Hepatic stellate cell (primary cell): ENCODE data around the gene HOXC5.
"Not testable (repeated sequence)": the region's sequence is repeated elsewhere in the genome, so short reads cannot be mapped to it uniquely, and the experiment has no call there.

ENCODE experiments used
- DNase-seq: peaks from one replicate; pipeline ENCODE4 v3.0.0; 2011; ENCODE audit warnings: low spot score

Gene HOXC5

DNA sequence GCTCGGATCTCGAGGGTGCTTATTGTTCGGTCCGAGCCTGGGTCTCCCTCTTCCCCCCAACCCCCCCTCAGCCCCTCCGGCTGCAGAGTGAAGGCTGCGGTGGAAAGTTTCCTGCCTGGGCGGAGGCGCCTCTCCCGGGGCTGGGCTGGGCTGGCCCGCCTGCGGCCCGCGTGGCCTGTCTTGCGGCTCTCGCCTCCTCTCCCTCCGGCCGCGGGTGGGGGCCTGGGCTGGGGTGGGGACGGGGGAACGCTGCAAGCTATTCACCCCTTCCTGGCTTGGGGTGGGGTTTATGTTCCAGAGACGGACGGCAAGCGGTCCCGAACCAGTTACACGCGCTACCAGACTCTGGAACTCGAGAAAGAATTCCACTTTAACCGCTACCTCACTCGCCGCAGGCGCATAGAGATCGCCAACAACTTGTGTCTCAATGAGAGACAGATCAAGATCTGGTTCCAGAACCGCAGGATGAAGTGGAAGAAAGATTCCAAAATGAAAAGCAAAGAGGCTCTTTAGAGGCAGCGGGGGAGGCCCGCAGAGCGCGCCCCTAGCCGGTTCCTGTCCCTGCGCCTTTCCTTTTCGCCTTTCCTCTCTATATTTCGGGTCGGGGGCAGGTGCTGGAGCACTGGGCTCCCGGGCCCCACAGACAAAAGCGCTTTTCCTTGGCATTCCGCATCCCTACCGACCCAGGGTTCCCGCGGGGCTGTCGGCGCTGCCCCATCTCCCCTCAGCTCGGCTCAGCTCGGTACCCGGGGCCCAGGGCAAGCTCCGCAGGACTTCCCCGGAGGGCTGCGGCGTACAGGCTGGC lies 1.3 kb downstream of the HOXC5 start:
- DNase-seq, result no peak

DNA sequence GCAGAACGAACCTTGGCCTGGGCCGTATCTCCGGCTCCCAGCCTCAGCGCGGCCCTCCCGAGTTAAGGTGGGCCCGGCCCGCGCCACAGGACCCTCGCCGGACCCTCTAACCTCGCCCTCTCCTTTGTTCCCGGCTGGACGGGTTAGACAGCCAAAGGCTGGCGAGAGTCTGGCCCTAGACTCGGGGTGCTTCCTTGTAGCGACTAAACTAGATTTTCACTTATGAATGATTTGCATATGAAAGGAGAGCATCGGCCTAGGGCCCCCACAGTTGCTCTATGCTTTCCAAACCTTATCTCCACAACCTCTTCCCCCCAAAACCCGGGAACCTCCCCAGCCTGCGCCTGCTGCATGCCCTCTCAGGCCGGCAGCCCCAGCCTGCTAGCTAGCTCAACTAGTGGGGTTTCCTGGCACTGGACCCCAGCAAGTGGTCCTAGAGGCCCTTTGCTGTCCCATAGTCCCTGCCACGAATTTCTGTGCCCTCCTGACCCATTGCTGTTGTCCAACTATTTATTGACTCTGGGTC lies 2.0 kb downstream of the HOXC5 start:
- DNase-seq, result no peak

DNA sequence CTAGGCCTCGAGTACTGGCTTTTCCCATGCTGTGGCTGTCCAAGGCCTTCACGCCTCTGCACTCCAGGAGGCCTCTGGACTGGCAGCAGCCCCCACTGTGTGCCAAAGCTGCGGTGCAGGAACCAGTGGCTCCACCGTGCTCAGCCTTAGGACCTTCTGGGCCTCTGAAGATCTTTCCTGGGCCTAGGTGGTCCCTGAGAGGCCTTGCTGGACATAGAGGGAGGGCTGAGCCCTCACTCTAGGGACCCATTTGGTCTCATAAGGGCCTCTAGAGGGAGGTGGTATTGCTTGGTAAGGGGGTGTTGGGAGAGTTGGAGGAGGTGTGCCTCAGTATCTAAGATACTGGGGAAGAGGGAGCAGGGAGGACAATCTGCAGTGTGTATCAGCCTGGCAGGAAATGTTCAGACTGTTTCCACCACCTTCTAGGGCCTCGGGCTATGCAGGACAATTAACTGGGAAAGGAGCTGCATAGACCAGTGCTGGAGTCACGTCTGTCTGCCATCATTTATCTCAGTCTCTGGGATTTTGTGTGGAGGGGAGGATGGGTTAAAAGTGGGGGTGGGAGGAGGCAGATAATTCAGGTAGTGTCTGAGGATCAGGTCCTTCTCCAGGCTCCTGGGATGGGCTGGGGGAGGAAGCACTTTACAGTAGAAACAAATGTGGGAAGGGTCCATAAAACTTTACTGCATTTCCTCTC lies 2.9 kb downstream of the HOXC5 start:
- DNase-seq, result no peak

DNA sequence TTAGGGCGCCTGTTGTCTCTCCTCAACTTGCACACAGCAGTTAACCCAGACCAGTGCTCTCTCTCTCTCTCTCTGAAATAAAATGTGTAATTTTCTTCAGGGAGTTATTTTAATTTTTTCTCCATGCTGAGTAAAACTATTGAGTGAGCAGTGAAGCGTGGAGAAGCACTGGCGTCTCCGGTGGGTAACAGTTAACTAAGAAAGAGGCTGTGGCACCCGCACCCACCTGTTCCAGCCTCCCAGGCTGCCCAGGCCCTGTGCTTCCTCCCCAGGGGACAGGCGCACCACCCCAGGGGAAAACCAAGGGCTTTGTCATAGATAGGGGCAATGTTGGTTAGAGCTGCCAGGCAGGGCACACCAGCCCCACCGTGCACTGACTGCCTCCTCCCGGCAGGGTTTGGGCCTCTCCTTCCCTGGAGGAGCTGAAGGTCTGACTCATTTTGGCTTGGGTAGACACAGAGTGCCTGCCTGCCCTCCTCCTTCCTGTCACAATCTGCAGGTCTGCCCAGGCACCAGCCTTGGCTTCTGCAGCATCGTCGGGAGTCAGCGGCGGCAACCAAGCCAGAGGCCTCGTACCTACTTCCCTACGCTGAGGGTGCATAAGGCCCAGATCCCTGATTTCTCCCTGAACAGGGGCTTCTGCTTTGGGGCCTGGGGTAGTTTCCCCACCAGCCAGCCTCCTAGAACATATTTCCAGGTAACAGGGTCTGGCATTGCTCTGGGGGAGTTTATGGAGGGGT lies 3.9 kb downstream of the HOXC5 start:
- no peak for DNase-seq

DNA sequence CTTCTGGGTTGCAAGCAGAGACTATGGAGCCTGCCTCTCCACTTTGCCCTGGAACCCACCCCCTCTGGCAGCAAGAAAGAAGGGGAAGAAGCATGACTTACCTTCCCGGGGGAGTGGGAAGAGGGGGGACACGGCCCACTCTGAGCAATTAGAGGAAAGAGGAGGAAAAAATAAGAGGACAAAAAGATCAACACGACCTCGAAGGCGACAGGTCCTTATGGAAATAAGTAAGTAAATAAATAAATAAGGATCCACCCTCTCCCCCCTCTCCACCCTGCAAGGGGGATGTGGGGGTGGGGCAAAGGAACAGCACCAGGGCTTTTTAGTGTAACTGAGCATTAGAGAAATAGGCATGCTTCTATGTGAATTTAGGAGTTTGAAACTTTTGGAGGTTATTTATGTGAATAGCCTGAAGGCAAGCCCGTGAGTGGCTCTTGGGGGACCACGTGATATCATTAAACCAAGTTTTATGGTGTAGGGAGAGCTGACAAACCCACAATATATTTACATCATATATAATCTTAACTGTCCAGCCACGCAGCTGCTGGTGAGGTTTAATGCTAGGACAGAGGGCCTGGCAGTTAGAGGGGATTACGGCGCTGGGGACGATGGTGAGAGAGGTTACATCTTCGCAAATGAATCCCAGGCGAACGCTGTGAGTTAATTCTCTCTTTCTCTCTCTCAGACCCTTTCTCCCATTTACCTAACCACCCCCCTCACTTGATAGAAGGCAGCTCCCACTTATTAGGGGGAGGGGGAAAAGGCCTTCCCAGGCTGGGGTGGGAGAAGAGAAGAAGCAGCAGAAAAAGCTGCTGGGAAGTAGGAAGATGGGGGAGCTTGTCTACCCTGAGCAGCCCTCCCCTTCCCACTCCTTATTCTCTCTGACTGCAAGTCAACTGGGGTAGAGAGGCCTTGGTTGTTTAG lies 4.8 kb downstream of the HOXC5 start:
- no peak for DNase-seq

DNA sequence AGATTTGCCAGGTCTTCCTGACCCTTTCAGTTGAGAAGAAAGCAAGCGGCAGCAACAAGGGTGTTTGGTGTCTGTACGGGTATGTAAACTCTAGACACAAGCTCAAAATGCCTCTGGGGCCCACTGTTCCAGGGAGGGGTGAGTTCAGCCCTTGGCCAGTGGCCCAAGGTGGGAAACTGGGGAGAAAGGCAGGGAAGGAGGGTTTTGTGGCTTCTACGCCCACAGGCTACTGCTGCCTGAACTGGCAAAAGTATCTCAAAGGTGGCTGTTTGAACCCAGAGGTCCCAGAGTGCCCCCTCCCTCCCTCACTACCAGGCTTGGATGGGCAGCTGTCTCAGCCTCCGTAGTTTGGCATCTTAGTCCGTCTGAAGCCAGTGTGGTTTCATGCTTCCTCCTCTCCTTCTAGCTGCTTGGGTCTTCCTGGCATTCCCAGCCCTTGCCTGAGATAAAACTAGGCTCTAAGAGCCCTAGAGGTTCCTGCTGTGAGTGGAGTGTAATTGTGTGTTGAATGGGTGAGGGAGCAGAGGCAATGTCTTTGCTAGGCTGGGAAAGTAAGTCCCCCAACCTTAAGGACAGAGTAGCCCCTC lies 5.5 kb downstream of the HOXC5 start:
- DNase-seq, result no peak

DNA sequence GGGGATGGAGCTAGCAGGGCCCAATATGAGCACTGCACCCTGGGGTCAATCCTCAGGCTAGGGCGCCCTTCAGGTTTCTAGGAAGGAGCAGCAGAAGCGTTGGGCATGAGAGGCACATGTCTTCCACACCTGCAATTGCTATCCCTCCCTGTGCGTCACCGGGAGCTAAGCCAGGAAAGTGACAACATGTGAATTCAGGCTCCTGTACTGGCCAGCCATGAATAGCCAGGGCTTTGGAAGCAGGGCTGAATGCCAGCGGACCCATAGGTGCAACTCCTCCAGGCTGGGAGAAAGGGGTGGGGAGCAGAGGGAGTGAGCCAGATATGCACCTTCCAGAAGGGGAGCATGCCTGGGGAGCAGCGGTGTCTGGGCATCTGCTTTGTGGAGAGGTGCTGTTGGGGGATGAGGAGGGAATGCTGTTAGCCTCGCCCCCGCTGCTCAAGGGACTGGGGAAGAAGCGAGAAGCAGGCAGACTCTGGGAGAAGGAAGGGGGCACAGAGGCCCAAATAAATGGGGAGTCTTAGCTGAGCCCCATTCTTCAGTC lies 6.1 kb downstream of the HOXC5 start:
- no peak for DNase-seq

DNA sequence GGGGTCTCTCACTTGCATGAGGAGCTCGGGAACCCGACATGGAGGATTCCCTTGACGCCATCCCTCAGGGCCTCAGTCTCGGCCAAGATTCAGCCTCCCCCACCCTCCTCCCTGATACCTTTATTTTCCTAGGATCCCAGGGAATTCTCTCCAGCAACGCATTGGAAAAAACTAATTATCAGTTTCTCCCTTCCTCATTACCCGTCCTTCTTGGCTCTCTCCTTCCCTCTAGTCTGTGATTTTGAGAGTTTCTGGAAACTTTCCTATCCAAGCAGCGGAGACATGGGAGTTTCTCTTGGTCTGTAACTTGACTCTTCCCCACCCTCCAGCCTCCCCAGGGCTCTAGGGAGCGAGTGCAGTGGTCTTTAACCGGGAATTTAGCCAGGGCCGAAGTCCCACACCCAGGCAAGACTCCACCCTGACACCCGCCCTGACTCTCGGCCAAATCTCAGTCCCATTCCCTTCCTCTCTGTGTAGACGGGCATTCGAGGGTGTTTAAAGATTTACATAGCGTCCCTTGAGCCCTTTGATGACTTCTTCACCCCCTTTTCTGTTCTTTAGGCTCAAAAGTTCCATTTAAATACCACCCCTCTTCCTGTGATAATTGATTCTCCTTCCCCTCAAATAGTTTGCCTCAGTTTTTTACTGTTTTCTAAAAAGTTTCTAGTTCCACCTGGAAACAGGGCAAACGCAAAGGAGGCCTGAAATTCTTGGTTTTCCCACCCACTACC lies 6.7 kb downstream of the HOXC5 start:
- no peak for DNase-seq

DNA sequence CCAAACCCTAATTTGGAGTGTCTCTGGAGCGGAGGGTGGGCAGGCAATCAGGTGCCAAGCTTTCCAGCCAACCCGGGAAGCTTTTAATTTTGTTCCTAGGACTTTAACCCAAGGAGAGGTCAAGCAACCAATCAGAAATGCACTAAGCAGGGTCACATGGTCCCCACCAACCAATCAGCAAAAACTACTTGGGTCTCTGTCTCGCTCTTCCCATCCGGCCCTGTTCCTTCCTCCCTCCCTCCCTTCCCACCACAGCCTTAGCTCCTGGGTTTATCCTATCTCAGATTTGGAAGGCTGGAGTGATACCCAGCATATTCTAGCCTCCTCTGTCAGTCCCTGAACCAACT lies 7.3 kb downstream of the HOXC5 start:
- no peak for DNase-seq

DNA sequence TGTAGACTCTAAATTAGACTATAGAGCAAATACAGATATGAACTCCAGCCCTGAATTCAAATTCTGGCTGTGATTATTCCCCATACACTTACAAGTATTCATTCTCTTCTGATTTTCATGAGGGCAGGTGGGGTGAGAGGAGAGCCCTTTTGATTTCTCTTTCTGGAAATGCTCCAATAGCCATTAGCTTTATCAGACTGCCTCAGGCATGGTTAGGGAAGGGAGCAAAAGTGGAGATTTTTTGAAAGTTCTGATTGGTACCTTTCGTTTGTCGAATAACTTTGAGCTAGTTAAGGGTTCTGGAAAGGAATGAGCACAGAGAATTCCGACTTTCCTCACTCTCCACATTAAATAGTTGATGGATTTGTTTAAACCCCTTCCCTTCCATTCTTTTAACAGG lies 7.8 kb downstream of the HOXC5 start:
- no peak for DNase-seq

DNA sequence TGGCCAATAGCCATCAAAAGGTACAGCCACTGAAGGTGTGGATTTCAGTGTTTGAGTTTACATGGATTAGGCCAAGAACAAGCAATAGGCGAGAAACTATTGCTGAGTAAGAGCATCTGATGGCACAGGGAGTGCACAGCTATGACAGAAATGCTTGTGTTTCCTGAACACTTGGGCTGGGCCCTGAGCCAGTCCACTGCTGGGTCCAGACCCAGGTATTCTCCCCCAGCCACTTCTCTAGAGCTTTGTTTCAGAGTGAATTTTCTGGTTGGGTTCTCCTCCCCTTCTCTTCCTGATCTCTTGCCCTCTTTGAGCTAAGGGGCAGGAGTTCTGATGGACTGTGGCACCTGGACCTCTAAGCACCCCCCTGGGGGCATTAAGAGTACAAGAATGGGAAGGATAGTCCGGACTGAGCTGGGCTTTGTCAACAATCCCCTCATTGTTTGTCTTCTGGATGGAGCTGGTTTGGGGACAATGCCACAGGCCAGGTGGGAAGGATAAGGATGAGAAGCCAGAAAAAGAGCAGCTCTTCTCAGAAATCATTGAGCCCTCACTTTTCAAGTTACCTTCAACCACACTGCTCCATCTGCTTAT lies 8.3 kb downstream of the HOXC5 start:
- no peak for DNase-seq

DNA sequence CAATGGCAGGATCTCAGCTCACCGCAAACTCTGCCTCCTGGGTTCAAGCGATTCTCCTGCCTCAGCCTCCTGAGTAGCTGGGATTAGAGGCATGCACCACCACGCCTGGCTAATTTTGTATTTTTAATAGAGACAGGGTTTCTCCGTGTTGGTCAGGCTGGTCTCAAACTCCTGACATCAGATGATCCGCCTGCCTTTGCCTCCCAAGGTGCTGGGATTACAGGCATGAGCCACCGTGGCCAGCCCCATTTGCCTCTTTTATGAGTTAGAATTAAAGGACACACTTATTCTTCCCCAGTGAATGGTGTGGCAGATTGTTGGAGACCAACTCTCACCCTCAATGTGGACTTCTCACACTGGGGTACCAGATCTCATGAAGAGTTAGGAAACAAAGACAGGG lies 9.2 kb downstream of the HOXC5 start:
- DNase-seq, result not testable (repeated sequence)

DNA sequence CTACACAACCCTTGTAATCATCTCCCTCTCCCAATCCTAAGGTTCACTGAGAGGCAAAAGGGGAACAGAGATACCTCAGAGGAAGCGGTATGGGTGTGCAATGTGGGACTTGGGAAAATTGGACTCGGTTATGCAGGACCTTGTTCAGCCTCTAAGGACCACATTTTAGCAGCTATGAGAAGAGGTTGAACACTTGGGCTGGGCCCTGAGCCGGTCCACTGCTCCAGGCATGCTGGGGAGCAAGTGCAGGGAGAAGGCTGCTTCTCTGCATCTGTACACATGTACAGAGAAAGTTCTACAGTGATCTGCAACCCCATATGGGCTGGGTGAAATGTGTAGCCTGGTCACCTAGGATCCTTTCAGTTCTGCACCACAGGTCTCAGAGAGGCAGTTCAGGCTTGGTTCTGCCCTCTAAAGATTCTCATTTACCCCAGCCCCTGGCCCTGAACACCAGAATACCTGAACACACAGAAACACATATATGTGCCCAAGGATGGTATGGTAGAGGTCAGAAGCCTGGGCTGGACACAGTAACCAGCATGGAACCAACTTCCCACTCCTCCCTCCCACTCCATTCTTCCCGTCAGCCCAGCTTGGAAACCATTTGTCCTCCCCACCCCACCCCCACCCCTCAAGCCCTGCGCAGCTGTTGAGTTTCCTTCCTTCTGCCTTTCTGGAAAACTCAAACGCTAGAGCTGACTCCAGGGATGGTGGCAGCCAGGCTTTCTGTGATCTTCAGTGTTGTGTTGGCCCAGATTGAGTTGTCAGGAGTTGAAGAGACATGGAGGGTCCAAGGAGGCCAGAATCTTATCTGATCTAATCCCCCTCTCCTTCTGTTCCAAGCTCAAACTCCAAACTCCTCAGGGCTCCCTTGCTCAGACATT lies 10.4 kb downstream of the HOXC5 start:
- no peak for DNase-seq

DNA sequence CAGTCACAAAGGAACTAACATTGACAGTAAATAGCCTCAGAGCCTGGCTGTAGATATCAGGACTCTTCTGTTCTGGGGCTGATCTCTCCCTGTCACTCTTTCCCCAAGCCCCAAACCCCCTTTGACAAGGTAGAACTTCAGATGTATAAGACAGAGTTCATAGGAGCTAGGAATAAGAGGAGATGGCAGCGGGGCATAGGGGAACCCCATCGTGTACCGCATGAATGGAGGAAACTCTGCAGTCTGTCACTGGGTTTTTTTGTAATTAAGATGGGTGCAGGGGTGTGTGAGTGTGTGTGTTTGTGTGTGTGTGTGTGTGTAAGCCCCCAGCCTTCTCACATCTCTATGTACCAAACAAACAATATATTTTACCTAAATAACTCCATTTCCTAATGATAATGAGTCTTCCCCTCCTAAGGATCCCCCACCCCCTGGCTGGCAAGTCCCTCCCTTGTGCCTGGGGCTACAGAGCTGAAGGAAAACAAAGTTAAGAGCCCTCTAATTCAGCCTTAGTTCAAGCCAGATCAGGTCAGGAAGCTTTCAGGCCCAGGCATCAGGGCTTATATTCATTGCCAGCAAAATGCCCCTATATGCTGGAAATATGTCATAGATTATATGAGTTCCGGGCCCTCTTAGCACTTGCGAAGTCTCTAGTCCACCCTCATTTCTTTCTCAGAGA lies 11.7 kb downstream of the HOXC5 start:
- DNase-seq, result no peak

DNA sequence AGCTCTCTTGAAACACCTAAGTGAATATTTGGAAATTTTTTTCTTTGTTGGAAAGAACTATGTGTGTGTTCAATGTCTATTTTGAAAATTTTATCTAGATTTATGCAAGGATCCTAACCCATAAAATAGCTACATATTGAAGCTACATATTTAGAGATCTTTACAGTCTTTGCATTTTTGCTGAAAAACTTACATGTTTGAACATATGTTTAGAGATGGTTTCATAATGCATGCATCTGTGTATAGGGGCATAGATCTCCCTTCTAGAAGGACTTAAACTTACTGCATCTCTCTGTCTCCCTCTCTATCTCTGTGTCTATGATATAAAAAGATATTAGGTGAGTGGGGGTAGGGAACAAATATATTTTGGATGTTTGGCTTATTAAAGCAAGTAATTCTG lies 12.6 kb downstream of the HOXC5 start:
- no peak for DNase-seq

DNA sequence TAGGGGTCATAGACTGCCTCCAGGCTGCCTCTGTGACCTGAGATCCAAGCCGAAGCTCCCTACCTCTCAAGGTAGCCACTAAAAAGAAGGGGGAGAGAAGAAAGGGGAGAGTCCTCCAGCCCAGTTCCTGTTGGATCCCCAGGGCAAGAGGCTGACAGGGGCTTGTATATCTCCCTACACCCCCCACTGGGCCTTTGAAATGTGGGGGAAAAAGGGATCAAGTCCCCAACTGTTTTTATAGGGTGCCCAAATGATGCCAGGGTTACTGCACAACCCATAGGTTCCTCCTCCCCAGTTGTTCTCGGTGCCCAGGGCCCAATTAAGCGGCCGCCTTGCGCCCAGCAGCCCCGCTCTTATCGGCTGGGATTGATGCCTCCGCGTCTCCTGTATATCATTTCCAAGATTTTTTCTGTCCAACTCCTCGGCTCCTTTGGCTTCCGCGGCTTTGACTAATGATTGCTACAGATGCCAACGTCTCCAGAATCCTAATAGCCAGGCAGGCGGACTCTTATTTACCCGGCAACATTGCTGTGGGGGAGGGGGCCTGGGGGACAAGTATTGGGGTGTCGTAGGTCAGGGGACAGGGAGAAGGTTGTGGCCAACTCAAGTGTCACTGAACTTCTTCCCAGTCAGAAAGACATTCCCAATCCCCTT lies 13.1 kb downstream of the HOXC5 start:
- DNase-seq, result no peak

DNA sequence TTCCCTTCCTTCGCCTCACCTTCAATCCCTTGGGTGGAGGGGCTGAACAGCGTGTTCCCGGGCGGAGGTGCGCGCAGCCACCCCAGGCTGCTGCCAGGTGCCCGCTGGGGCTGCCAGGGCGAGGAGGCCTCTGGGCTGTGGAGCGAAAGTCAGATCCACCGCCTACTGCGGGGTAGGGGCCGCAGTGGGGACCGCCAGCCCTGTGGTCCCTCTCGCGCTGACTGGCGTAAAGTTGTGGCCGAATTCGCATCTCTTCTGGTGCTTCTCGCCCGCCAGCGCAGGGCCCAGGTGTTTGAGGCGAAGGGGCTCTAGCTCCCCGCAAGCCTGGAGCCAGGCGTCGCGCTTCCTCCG lies 13.9 kb downstream of the HOXC5 start:
- DNase-seq, result no peak
